ENCODE results near the gene MRM1. TPM values are rescaled to one million over a fixed set of nuclear protein-coding genes. Genes with fewer than 3 reads are reported as not detected.

MRM1 gene
- total and polyA plus RNA-seq, 9 of the 15 experiments (the other 6 are each of a cell fraction or from before 2014, with no cell fraction given) = 0.61 to 28.4 (median 21.5) TPM

GRCh38 chr17:36590082-36590481 is 11.3 kb upstream of the MRM1 start (continued):
- TF ChIP-seq FOXP4 (CRISPR knock-in tag; IDR thresholded peaks at IDR 0.05; ENCODE audit: borderline replicate concordance) = no peak
- TF ChIP-seq ETV6 (IDR thresholded peaks at IDR 0.05; ENCODE audit: borderline replicate concordance in 1 of 2, low read depth in 2 of 2, low read length in 1 of 2) = no peak
- no peak for TF ChIP-seq ETV6 (CRISPR knock-in tag; IDR thresholded peaks at IDR 0.05; ENCODE audit: borderline replicate concordance)
- no peak for TF ChIP-seq ZNF146 (CRISPR knock-in tag; IDR thresholded peaks at IDR 0.05; ENCODE audit: unreplicated experiment)
- TF ChIP-seq ZNF407 (IDR thresholded peaks at IDR 0.05; ENCODE audit: low read depth) = no peak
- TF ChIP-seq ILF3 (IDR thresholded peaks at IDR 0.05; ENCODE audit: borderline replicate concordance) = no peak
- no peak for TF ChIP-seq SAP30 (IDR thresholded peaks at IDR 0.05; ENCODE audit: borderline replicate concordance, insufficient read depth, low read depth, low read length, poor library complexity, severe bottlenecking)
- TF ChIP-seq ZNF311 (CRISPR knock-in tag; IDR thresholded peaks at IDR 0.05) = no peak
- TF ChIP-seq SRF (CRISPR knock-in tag; IDR thresholded peaks at IDR 0.05) = 0 out of 4 replicates have a peak, but pooled peaks of 1 of the 2 experiments have one; percentile 13
- no peak for TF ChIP-seq UBTF (IDR thresholded peaks at IDR 0.05; ENCODE audit: borderline replicate concordance in 1 of 2, low read depth in 2 of 2, low read length in 2 of 2)
- no peak for TF ChIP-seq SAFB (IDR thresholded peaks at IDR 0.05; ENCODE audit: borderline replicate concordance, low read depth, low read length)
- TF ChIP-seq SOX6 (IDR thresholded peaks at IDR 0.05) = peak; percentile 57; the same call in 1 of the 2 replicates
- TF ChIP-seq SMARCA4 (IDR thresholded peaks at IDR 0.05) = peak; percentile 57
- TF ChIP-seq CC2D1A (IDR thresholded peaks at IDR 0.05) = no peak
- TF ChIP-seq ZNF507 (tag; conservative IDR thresholded peaks at IDR 0.05) = no peak
- TF ChIP-seq CCNT2 (IDR thresholded peaks at IDR 0.05; ENCODE audit: borderline replicate concordance, extremely low read depth, insufficient read length, low read depth, low read length) = no peak
